NCI-H345 treated with DMSO at 0.1 percent for 48 hours (cell line): ENCODE data around the gene TNS1.

Experiments
- DNase-seq: peaks from one replicate; lab custom pipeline; 2025; ENCODE audit not compliant: unreplicated experiment; lab: John Stamatoyannopoulos, UW

The TNS1 gene

GRCh38 chr2:217900010-217900779, 102.6 kb downstream of the TNS1 start:
- DNase-seq: no peak

DNA sequence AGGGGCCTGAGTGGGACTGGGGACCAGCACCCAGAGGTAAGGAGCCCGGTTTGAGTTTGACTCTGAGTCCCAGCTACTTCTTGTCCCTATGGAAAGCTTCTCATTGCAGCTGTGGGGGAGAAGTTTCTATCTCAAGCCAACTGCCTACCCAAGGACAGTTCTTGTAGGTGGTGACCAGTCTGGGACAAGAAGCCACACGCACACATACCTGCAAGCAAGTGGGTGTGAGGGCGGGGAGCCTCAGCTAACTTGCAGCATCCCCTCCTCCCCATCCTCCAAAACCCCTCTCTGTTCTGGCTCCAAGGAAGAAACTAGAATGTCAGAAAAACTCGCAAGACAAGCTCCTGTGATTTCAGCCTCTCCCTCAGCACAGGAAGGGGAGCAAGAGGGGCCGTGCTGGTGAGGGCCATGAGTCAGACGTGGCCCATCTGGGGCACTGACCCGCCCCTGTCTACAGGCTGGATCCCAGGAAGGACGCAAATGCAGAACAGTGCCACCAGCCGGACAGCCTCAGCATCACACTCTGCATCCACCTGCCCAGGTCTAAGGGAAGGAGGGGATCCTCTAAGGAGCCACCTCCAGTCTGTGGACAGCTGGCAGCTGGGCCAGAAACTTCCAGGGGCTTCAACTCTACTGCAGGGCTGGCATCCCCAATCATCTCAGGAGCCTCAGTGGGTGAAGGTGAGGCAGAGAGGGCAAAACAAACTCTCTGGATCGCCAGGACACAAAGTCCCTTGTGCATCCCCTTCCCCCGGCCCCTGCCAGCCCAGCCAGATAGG, 103.4 kb downstream of the TNS1 start:
- DNase-seq: no peak

- no peak for DNase-seq
These were observed 104.7 kb downstream of the TNS1 start for GRCh38 chr2:217897816-217898806.

GRCh38 chr2:217897091-217897715, 105.6 kb downstream of the TNS1 start:
- DNase-seq: no peak

DNA sequence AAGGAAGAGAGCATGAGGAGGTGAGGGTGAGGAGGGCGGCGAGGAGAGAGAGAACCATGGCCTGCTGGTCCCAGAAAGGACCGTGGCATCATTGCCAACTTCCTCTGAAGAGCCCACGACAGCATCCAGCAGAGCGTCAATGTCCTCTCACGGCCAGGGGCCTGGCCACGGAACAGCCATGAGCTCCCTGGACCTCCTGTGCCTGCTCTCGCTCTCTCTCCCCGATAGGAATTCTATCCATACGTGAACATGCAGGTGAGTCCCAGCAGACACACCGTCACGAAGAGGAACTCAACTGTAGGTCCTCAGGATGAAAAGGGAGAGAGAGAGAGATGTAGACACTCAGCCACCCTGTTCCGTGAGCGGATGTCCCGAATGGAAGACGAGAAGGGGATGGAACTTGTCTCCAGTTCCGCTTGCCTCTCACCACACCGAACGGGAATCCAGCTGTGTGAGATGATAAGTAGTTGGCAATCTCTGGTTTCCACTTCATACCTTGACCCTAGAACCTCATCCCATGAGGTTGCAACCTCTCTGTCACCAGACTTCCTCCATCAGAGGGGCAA, 107.6 kb downstream of the TNS1 start:
- DNase-seq: no peak

- DNase-seq: no peak
These were observed 109.4 kb downstream of the TNS1 start for GRCh38 chr2:217893440-217893839.

GRCh38 chr2:217892560-217892959, 110.2 kb downstream of the TNS1 start:
- DNase-seq: no peak

DNA sequence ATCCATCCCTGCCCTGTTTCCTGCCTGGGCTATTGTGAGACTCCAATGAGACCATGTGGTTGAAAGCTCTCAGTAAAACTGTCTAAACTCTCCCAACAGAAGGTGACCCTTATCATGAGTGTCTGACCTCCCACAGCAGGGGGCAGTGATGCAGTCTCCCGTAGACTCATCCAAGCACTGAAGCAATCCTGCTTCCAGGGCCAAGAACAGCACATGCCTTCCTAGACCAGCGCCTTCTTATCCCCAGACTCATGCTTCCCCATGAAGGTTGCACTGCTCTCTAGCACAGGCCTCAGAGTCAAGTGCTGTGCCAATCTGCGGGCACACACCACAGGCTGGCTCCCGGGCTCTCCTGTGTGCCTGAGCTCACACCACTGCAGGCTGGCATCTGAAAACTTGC, 112.3 kb downstream of the TNS1 start:
- no peak for DNase-seq

DNA sequence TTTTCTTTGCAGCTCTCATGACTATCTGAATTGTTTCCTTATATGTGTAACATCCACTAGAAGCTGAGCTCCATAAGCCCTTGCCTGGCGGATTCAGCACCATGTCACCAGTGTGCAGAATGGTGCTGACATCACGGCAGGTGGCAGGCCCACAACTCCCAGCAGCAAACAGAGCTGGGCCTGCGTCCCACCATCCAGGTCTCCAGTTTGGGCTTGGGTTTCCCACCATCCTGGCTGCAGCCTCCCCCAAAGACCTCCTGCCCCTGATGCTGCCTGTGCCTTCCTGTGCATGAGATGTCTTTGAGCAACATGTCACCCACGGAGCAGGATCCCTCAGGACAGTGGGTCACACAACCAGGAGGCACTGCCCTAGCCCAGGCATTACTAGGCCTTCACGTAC, 113.1 kb downstream of the TNS1 start:
- no peak for DNase-seq

GRCh38 chr2:217887841-217888701, 114.7 kb downstream of the TNS1 start:
- DNase-seq: no peak

DNA sequence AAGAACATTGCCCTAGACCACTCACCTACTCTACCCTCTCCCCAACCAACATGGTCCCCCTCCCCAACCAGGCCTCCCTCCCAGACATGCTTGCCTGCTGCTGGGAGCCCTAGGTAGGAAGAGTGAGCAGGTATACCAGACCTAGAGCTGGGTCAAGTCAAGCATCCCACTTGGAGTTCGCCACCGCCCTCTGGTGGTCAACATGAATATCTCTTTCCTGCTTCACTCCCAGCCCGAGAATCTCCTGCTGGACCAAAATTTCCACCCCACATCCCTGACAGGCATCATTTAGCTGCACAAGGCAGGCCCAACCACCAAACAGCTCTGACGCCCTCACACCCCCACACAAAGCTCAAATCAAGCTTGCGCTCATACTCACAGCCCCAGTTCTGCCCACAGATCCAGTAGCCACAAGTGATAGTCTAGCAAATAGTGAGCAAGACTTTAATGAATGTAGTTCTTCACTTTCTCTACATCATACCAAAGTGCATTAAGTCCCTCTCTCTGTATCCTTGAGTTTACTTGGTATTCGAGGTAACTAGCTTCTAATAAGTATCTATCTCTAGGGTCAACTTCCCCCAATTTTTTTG, 116.0 kb downstream of the TNS1 start:
- peak; percentile 24 for DNase-seq

DNA sequence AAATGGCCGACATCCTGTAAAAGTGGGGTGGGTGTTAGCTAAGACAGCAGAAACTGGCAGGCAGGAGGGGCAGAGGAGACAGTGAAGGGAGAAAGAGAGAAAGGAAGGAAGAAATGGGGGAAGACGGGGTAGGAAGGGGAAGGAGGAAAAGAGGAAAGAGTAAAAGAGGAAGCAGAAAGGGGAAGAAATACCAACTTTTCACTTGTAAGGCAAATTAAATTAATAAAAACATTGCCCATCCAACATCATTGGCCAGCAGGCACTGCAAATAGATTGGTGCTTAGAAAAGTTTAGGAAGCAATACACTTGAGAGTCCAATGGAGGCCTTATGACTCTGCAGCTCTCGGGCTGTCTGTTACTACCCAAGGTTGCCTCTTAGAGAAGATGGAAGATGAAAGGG, 116.7 kb downstream of the TNS1 start:
- no peak for DNase-seq

DNA sequence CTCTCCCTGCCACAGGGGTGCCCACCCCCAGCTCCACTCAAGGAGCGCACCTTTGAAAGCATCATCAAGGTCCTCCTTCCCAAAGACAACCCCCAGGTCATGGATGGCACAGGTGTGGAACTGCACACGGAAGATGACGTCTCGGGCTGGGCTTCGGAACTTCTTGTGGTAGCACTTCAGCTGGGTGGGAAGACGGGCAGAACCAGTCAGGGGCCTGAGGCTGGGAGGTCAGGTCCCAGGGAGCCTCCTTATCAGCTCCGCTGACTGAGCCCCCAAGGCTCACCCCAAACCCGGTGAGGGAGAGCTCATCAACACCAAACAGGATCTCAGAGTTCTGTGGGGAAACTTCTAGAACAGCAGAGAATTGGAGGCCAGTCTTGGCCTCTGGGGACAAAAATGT, 117.8 kb downstream of the TNS1 start:
- no peak for DNase-seq

- DNase-seq: no peak
These were observed 121.9 kb downstream of the TNS1 start for GRCh38 chr2:217880891-217881290.

DNA sequence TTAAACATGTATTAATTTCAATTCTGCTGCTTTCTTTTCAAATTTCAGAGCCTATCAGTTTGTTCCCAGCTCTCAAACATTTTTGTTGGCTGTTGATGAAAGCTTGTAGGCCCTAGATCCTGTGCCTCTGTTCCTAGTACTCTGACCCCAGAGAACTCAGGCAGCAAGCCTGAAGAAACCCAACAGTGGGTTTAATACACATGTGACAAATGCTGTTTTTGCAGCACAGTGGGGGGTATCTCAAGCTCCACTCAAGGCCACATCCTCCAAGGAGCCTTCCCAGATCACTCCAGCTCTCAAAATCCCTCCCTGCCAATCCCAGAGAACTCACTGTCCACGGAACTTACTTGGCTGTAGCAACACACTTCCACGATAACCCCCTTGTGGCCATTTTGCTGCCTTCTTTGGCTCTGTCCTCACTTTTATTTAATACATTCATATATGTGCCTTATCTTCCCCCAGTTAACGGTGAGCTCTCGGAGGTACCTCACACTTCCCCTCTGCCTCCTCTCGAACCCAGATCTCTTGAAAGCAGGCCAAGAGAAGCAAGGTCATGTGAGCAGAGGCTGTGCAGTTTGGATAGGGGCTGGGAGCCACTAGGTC, 122.4 kb downstream of the TNS1 start:
- no peak for DNase-seq

GRCh38 chr2:217878915-217879590, 123.7 kb downstream of the TNS1 start:
- DNase-seq: no peak

GRCh38 chr2:217877866-217878265, 124.9 kb downstream of the TNS1 start:
- no peak for DNase-seq

DNA sequence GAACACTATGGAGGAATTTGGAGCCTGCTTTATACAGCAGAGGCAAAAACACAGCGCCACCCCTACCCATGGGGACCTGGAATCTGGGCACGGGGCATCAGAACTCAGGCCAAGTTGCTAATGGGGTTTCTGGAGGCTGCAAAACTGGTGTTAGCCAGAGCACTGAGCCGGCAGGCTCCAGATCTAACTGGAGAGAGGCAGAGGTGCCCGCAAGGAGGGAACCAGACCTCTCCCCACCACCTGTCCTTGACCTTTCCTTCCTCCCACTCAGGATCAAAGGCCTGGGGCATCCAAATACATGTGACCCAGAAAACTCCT, 126.6 kb downstream of the TNS1 start:
- DNase-seq: no peak
